Endothelial cell (in vitro differentiated cells): ENCODE measurements around the gene ZAP70. TPM values are rescaled to one million over a fixed set of nuclear protein-coding genes. Genes with fewer than 3 reads are reported as not detected.

ENCODE experiments used
- DNase-seq: peaks from one replicate; pipeline ENCODE4 v3.0.0; 2021; ENCODE audit warnings: low spot score
- H3K27ac Mint-ChIP-seq: one replicate; pipeline ENCODE4 v1.8.0; 2021; ENCODE audit warnings: mixed read lengths, inconsistent platforms; ENCODE audit not compliant: unreplicated experiment
- H3K27me3 Mint-ChIP-seq: one replicate; pipeline ENCODE4 v1.8.0; 2021; ENCODE audit warnings: mild to moderate bottlenecking, moderate library complexity, mixed read lengths, inconsistent platforms; ENCODE audit not compliant: unreplicated experiment
- H3K36me3 Mint-ChIP-seq: one replicate; pipeline ENCODE4 v1.8.0; 2021; ENCODE audit warnings: mild to moderate bottlenecking, low read depth, mixed read lengths, inconsistent platforms; ENCODE audit not compliant: unreplicated experiment
- H3K4me1 Mint-ChIP-seq: one replicate; pipeline ENCODE4 v1.8.0; 2021; ENCODE audit warnings: mild to moderate bottlenecking, mixed read lengths, inconsistent platforms; ENCODE audit not compliant: unreplicated experiment
- H3K4me3 Mint-ChIP-seq: one replicate; pipeline ENCODE4 v1.8.0; 2021; ENCODE audit warnings: mild to moderate bottlenecking, mixed read lengths, inconsistent platforms; ENCODE audit not compliant: unreplicated experiment
- H3K9me3 Mint-ChIP-seq: one replicate; pipeline ENCODE4 v1.8.0; 2021; ENCODE audit warnings: mixed read lengths, inconsistent platforms; ENCODE audit not compliant: unreplicated experiment
- total RNA-seq: library from RNA; stranded (reverse); fragmentation: NEBNext Ultra II Directional; extraction: Animal tissue kit (Norgen Biotek cat#: 25700); gene quantifications from one replicate; pipeline ENCODE4 v1.2.1, GENCODE V29; 2021; ENCODE audit not compliant: unreplicated experiment
- TF ChIP-seq, protein P1 (sequence below): fragments of 200-600 bp; sonication (generic); IDR thresholded peaks from one replicate; pipeline ENCODE4 v1.5.0; 2021; ENCODE audit warnings: antibody characterized with exemption; ENCODE audit not compliant: unreplicated experiment

Gene ZAP70
- total RNA-seq, 1 donor from 2014 or later = 93.4 TPM

DNA sequence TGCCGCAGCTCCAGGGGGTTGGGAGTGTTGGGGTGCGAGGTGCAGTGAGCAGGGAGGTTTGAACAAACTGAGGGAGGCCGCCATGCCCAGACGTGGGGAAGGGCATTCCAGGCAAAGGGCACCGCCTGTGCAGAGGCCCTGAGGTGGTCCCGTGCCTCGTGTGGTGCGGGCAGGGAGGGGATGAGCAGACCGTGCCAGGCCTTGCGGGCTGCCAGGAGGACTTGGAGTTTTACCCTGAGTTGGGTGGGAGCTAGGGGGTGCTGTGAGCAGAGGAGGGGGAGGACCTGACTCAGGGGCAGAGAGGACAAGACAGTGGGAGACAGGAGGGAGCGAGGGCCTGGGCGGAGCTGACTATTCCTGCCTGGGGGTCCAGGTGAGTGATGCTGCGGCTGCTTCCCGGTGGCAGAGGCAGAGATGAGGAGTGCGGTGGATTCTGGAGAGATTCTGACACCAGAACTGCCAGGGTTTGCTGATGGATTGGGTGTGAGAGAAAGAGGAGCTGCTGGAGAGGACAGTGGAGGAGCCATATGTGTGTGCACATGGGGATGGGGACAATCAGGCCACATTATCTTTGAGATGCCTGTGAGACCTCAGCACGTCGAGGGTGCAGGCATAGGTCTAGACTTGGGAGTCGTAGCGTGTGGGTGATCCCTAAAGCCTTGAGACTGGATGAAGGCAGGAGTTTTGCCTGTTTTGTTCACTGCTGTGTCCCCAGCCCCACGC is 23.4 kb downstream of the ZAP70 start:
- DNase-seq = no peak
- peaks cover 11% of the 10 kb centered on the region for H3K27me3 Mint-ChIP-seq
- no peak overlapping the region for H3K27ac Mint-ChIP-seq
- TF ChIP-seq, protein P1, sequence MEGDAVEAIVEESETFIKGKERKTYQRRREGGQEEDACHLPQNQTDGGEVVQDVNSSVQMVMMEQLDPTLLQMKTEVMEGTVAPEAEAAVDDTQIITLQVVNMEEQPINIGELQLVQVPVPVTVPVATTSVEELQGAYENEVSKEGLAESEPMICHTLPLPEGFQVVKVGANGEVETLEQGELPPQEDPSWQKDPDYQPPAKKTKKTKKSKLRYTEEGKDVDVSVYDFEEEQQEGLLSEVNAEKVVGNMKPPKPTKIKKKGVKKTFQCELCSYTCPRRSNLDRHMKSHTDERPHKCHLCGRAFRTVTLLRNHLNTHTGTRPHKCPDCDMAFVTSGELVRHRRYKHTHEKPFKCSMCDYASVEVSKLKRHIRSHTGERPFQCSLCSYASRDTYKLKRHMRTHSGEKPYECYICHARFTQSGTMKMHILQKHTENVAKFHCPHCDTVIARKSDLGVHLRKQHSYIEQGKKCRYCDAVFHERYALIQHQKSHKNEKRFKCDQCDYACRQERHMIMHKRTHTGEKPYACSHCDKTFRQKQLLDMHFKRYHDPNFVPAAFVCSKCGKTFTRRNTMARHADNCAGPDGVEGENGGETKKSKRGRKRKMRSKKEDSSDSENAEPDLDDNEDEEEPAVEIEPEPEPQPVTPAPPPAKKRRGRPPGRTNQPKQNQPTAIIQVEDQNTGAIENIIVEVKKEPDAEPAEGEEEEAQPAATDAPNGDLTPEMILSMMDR = no peak
- H3K36me3 Mint-ChIP-seq = peaks cover 34% of the 10 kb centered on the region
- no peaks in the 10 kb centered on the region for H3K9me3 Mint-ChIP-seq
- H3K4me1 Mint-ChIP-seq = peaks cover 10% of the 10 kb centered on the region
- peak overlapping the region; percentile 33 for H3K4me3 Mint-ChIP-seq

DNA sequence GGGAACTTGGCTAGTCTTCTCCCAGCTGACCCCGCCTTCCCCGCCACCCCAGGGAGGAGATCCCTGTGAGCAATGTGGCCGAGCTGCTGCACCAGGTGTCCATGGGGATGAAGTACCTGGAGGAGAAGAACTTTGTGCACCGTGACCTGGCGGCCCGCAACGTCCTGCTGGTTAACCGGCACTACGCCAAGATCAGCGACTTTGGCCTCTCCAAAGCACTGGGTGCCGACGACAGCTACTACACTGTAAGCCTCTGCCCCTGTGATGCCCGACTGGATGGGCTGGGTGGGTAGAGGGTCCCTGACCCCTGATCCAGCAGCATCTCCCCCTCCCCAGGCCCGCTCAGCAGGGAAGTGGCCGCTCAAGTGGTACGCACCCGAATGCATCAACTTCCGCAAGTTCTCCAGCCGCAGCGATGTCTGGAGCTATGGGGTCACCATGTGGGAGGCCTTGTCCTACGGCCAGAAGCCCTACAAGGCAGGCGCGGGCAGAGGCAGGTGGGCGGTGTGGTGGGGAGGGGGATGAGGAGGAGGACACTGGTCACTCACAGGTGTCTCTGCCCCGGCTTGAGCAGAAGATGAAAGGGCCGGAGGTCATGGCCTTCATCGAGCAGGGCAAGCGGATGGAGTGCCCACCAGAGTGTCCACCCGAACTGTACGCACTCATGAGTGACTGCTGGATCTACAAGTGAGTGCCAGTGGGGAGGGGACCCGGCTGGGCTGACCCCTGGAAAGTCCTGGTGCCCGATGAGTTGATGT is 24.2 kb downstream of the ZAP70 start:
- DNase-seq = no peak
- Mint-ChIP-seq H3K4me1 (peaks cover 18% of the 10 kb centered on the region), H3K4me3 (no peak overlapping the region), H3K27me3 (peaks cover 11% of the 10 kb centered on the region), H3K36me3 (peaks cover 32% of the 10 kb centered on the region), H3K27ac (no peak overlapping the region), H3K9me3 (no peaks in the 10 kb centered on the region)
- TF ChIP-seq, protein P1 = no peak

DNA sequence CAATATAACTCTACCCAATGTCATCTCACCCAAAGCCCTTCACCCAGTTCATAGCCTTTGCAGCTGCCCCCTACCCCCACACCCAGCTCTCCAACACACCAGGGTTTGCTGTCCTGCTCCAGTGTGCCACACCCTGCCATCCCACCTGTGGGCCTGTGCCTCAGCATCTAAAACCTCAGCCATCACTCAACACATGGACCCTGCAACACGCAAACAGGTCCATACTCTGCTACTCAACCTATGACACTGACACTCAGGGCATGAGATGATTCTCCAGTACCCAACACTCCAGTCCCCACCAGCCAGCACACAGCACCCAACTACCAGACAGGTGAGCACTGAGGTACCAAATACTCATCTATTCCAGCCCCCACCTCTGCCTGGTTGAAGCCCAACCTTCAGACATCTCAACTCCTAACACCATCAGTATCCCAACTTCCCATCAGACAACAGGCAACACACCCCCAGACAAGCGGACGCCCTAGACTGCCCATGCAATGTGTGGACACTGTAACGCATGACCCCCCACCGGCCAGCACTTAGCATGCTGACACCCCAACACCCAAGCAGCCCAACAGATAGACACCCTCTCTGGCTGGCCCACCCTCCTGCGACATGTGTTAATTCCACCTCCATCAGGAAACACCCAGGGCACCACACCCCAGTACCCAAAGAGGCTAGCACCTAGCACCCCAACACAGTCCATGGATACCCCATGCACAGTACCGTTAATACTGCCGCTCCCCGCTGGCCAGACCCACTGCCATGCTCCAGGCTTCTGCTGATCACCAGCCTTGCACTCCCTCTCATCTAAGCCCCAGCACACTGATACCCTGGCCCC is 25.0 kb downstream of the ZAP70 start:
- TF ChIP-seq, protein P1 = no peak
- Mint-ChIP-seq H3K27ac (peak overlapping the region; percentile 14), H3K27me3 (peaks cover 11% of the 10 kb centered on the region)

DNA sequence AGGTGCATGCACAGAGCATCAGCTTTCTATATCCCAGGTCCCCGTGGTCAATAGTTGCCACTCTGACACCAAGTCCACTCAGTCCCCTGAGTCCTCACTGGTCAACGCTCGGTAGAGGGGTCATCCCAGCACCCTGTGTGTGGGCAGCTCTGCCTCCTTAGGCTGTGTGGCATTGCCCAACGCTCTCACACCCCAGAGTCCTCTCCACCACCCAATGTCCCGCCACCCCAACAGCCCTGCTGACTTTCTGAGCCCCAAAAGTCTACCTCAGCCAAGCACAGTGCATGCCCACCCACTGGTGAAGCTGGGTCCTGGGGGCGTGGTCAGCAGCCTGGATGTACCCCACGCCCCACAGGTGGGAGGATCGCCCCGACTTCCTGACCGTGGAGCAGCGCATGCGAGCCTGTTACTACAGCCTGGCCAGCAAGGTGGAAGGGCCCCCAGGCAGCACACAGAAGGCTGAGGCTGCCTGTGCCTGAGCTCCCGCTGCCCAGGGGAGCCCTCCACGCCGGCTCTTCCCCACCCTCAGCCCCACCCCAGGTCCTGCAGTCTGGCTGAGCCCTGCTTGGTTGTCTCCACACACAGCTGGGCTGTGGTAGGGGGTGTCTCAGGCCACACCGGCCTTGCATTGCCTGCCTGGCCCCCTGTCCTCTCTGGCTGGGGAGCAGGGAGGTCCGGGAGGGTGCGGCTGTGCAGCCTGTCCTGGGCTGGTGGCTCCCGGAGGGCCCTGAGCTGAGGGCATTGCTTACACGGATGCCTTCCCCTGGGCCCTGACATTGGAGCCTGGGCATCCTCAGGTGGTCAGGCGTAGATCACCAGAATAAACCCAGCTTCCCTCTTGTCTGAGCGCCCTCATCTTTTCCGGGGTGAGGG is 25.9 kb downstream of the ZAP70 start:
- Mint-ChIP-seq H3K27ac (peak overlapping the region; percentile 14), H3K9me3 (no peaks in the 10 kb centered on the region), H3K27me3 (peaks cover 11% of the 10 kb centered on the region), H3K4me3 (peak overlapping the region; percentile 42), H3K36me3 (peaks cover 33% of the 10 kb centered on the region), H3K4me1 (peaks cover 18% of the 10 kb centered on the region)
- TF ChIP-seq, protein P1 = no peak
- DNase-seq = no peak

More for the DNA sequence above, 25.0 kb downstream of the ZAP70 start:
- Mint-ChIP-seq H3K4me3 (peak overlapping the region; percentile 60), H3K4me1 (peaks cover 18% of the 10 kb centered on the region), H3K9me3 (no peaks in the 10 kb centered on the region), H3K36me3 (peaks cover 32% of the 10 kb centered on the region)
- no peak for DNase-seq
